Neural cell (in vitro differentiated cells): ENCODE results near the gene CNTNAP3. TPM values are rescaled to one million over a fixed set of nuclear protein-coding genes. Genes with fewer than 3 reads are reported as not detected.
"Not testable (repeated sequence)": the region's sequence is repeated elsewhere in the genome, so short reads cannot be mapped to it uniquely, and the experiment has no call there.

Source experiments
- H2AFZ ChIP-seq: fragments of 200-600, 300-800 bp; sonication (generic), shearing (Covaris generic); 2 replicates; pipeline ENCODE4 v1.6.0; 2014; ENCODE audit warnings: low read depth, mild to moderate bottlenecking, antibody characterized with exemption, low read length, moderate library complexity
- H3F3A ChIP-seq: fragments of 200-600 bp; shearing (Covaris generic); 2 replicates; pipeline ENCODE4 v1.6.1; 2016; ENCODE audit warnings: mild to moderate bottlenecking, moderate library complexity, mixed read lengths, antibody characterized with exemption, low read length; ENCODE audit not compliant: insufficient read depth, poor library complexity, severe bottlenecking
- H3K27ac ChIP-seq: fragments of 200-600, 300-800 bp; sonication (generic), shearing (Covaris generic); 2 replicates; pipeline ENCODE4 v1.5.1; 2014; ENCODE audit warnings: mild to moderate bottlenecking, low read length, moderate library complexity
- H3K27me3 ChIP-seq: fragments of 300-800, 200-600 bp; sonication (generic), shearing (Covaris generic); 2 replicates; pipeline ENCODE4 v1.6.0; 2014; ENCODE audit warnings: mild to moderate bottlenecking, low read depth, low read length, moderate library complexity; ENCODE audit not compliant: insufficient read depth
- H3K36me3 ChIP-seq: fragments of 300-800, 200-600 bp; sonication (generic), shearing (Covaris generic); 2 replicates; pipeline ENCODE4 v1.5.1; 2014; ENCODE audit warnings: mild to moderate bottlenecking, antibody characterized with exemption, low read length, moderate library complexity; ENCODE audit not compliant: insufficient read depth
- H3K4me2 ChIP-seq: fragments of 300-800, 200-600 bp; sonication (generic), shearing (Covaris generic); 2 replicates; pipeline ENCODE4 v1.6.0; 2014; ENCODE audit warnings: mild to moderate bottlenecking, low read length
- H3K4me3 ChIP-seq: fragments of 300-800, 200-600 bp; sonication (generic), shearing (Covaris generic); 2 replicates; pipeline ENCODE4 v1.5.1; 2014; ENCODE audit warnings: mild to moderate bottlenecking, low read length, moderate library complexity
- H3K79me2 ChIP-seq: fragments of 200-600 bp; shearing (Covaris generic); replicated peaks from 2 replicates; pipeline ENCODE4 v1.6.0; 2014; ENCODE audit warnings: mild to moderate bottlenecking, low read length, moderate library complexity; ENCODE audit not compliant: insufficient read depth
- H3K9ac ChIP-seq: fragments of 300-800, 200-600 bp; sonication (generic), shearing (Covaris generic); 2 replicates; pipeline ENCODE4 v1.6.1; 2016; ENCODE audit warnings: mild to moderate bottlenecking, low read length, mixed read lengths
- H3K9me2 ChIP-seq: fragments of 200-600 bp; shearing (Covaris generic); 2 replicates; pipeline ENCODE4 v1.6.1; 2016; ENCODE audit warnings: mild to moderate bottlenecking, low read length, mixed read lengths; ENCODE audit not compliant: insufficient read depth
- H3K9me3 ChIP-seq: fragments of 200-600, 300-800 bp; sonication (generic), shearing (Covaris generic); 2 replicates; pipeline ENCODE4 v1.6.1; 2016; ENCODE audit warnings: mild to moderate bottlenecking, mixed run types, low read length, moderate library complexity, mixed read lengths
- H4K20me1 ChIP-seq: fragments of 200-600 bp; shearing (Covaris generic); 2 replicates; pipeline ENCODE4 v1.6.1; 2016; ENCODE audit warnings: mild to moderate bottlenecking, mixed run types; ENCODE audit not compliant: insufficient read depth
- polyA plus RNA-seq: library from polyadenylated mRNA; depleted of rRNA; stranded (reverse); fragments of >200 nt; gene quantifications from 2 replicates; pipeline ENCODE4 v1.2.3, GENCODE V29; 2014

The CNTNAP3 gene
- polyA plus RNA-seq, 1 donor from 2014 or later: 7.6 TPM

- not testable (repeated sequence) for H3K27ac ChIP-seq, H3K79me2 ChIP-seq, H3K9me3 ChIP-seq, H3K36me3 ChIP-seq, H2AFZ ChIP-seq, H4K20me1 ChIP-seq, H3K9ac ChIP-seq, H3K4me3 ChIP-seq, H3F3A ChIP-seq, H3K27me3 ChIP-seq, H3K9me2 ChIP-seq, H3K4me2 ChIP-seq
Measured at GRCh38 chr9:39200412-39200811, 87.6 kb downstream of the CNTNAP3 start.

GRCh38 chr9:39198000-39198709 lies 89.8 kb downstream of the CNTNAP3 start:
- H3K4me2 ChIP-seq, H3K9me3 ChIP-seq, H3K36me3 ChIP-seq, H2AFZ ChIP-seq, H3K27me3 ChIP-seq, H3K9me2 ChIP-seq, H3F3A ChIP-seq, H4K20me1 ChIP-seq, H3K27ac ChIP-seq, H3K4me3 ChIP-seq, H3K79me2 ChIP-seq, H3K9ac ChIP-seq: not testable (repeated sequence)

GRCh38 chr9:39171370-39171769 lies 116.6 kb downstream of the CNTNAP3 start:
- H3K9ac ChIP-seq, H3K79me2 ChIP-seq, H3K4me2 ChIP-seq, H3K36me3 ChIP-seq, H3K27me3 ChIP-seq, H3K4me3 ChIP-seq, H3K9me3 ChIP-seq, H4K20me1 ChIP-seq, H2AFZ ChIP-seq, H3K27ac ChIP-seq, H3K9me2 ChIP-seq, H3F3A ChIP-seq: not testable (repeated sequence)

GRCh38 chr9:39157714-39158113 lies 130.3 kb downstream of the CNTNAP3 start:
- not testable (repeated sequence) for H3K9ac ChIP-seq, H3K27me3 ChIP-seq, H4K20me1 ChIP-seq, H3K9me2 ChIP-seq, H3K36me3 ChIP-seq, H3K79me2 ChIP-seq, H3F3A ChIP-seq, H3K4me3 ChIP-seq, H2AFZ ChIP-seq, H3K9me3 ChIP-seq, H3K4me2 ChIP-seq, H3K27ac ChIP-seq

- H2AFZ ChIP-seq, H3K27me3 ChIP-seq, H3K36me3 ChIP-seq, H3K9me2 ChIP-seq, H3K4me2 ChIP-seq, H3K4me3 ChIP-seq, H3K27ac ChIP-seq, H4K20me1 ChIP-seq, H3K79me2 ChIP-seq, H3F3A ChIP-seq, H3K9me3 ChIP-seq, H3K9ac ChIP-seq: not testable (repeated sequence)
Measured at GRCh38 chr9:39132826-39133552, 155.0 kb downstream of the CNTNAP3 start.

- H3K9me3 ChIP-seq, H3K4me2 ChIP-seq, H3F3A ChIP-seq, H3K27me3 ChIP-seq, H3K4me3 ChIP-seq, H3K79me2 ChIP-seq, H3K27ac ChIP-seq, H2AFZ ChIP-seq, H4K20me1 ChIP-seq, H3K36me3 ChIP-seq, H3K9ac ChIP-seq, H3K9me2 ChIP-seq: not testable (repeated sequence)
Measured at GRCh38 chr9:39121401-39121800, 166.6 kb downstream of the CNTNAP3 start.

- not testable (repeated sequence) for H3K27ac ChIP-seq, H2AFZ ChIP-seq, H3K4me2 ChIP-seq, H3K9me3 ChIP-seq, H3K4me3 ChIP-seq, H3K9ac ChIP-seq, H3K9me2 ChIP-seq, H4K20me1 ChIP-seq, H3F3A ChIP-seq, H3K79me2 ChIP-seq, H3K36me3 ChIP-seq, H3K27me3 ChIP-seq
Measured at GRCh38 chr9:39111746-39112145, 176.2 kb downstream of the CNTNAP3 start.
